Panc1 (cell line): ENCODE measurements around the gene KLK15. TPM values are rescaled to one million over a fixed set of nuclear protein-coding genes. Genes with fewer than 3 reads are reported as not detected.

Experiments used
- ATAC-seq: fragments of 200-7000 bp; cut with Tn5 transposase; 2 replicates; pipeline ENCODE4 v1.9.1; 2020; ENCODE audit warnings: mild to moderate bottlenecking, moderate library complexity
- BruUV-seq: library from RNA; stranded (reverse); fragments of 400-500 nt; replicated peaks from 2 replicates; lab custom pipeline; 2021; lab: Mats Ljungman, UMichigan
- CTCF ChIA-PET: fragments of 300-600 bp; sonication (Branson Sonifier 250); formaldehyde crosslinking; loops from one replicate; lab custom pipeline; 2022; ENCODE audit warnings: antibody characterized with exemption; lab: Charles Lee
- POLR2A ChIA-PET: fragments of 300-600 bp; sonication (Branson Sonifier 250); formaldehyde crosslinking; loops from one replicate; lab custom pipeline; 2022; ENCODE audit warnings: antibody characterized with exemption; lab: Charles Lee
- DNase-seq: peaks from one replicate; pipeline ENCODE4 v3.0.0-alpha.2; 2010; ENCODE audit warnings: low read depth, low spot score
- H3K27ac ChIP-seq: 2 replicates; pipeline ENCODE4 v1.5.1; 2011; ENCODE audit warnings: mild to moderate bottlenecking, low read length, inconsistent platforms
- H3K27me3 ChIP-seq: fragments of 200-500 bp; sonication (Bioruptor generic); 2 replicates; pipeline ENCODE4 v1.6.0; 2014; ENCODE audit warnings: low read length, inconsistent platforms; ENCODE audit not compliant: control insufficient read depth, insufficient read depth
- H3K36me3 ChIP-seq: fragments of 200-500 bp; sonication (Bioruptor generic); 2 replicates; pipeline ENCODE4 v1.5.1; 2014; ENCODE audit warnings: inconsistent platforms, mild to moderate bottlenecking, low read length, moderate library complexity; ENCODE audit not compliant: control insufficient read depth, insufficient read depth
- H3K4me1 ChIP-seq: 2 replicates; pipeline ENCODE4 v1.5.1; 2011; ENCODE audit warnings: inconsistent platforms, mild to moderate bottlenecking, low read length, moderate library complexity; ENCODE audit not compliant: control insufficient read depth, insufficient read depth
- H3K4me3 ChIP-seq, 2 experiments: 2 replicates each; pipeline ENCODE4 v1.5.1; 2011 to 2012; ENCODE audit warnings: low read depth in 2 of 2, low read length in 2 of 2, mild to moderate bottlenecking in 2 of 2, inconsistent platforms in 1 of 2, moderate library complexity in 1 of 2
- H3K9me3 ChIP-seq: fragments of 200-500 bp; sonication (Bioruptor generic); 2 replicates; pipeline ENCODE4 v1.5.1; 2014; ENCODE audit warnings: low read depth, mild to moderate bottlenecking, inconsistent platforms, low read length, moderate library complexity; ENCODE audit not compliant: control insufficient read depth, insufficient read depth
- POLR2AphosphoS5 ChIP-seq: IDR thresholded peaks from 2 replicates; pipeline ENCODE4 v1.6.1; 2012; ENCODE audit warnings: mild to moderate bottlenecking, low read depth, low read length, moderate library complexity
- REST ChIP-seq, 2 experiments: IDR thresholded peaks; 2 replicates each; pipeline ENCODE4 v1.6.1; 2011 to 2012; ENCODE audit warnings: low read depth in 2 of 2, control low read depth in 1 of 2, low read length in 1 of 2, mild to moderate bottlenecking in 1 of 2, moderate library complexity in 1 of 2; ENCODE audit not compliant: insufficient read depth in 1 of 2
- SIN3A ChIP-seq: IDR thresholded peaks from 2 replicates; pipeline ENCODE4 v1.6.1; 2012; ENCODE audit warnings: low read depth, mild to moderate bottlenecking, low read length, moderate library complexity, borderline replicate concordance; ENCODE audit not compliant: insufficient read depth
- TCF7L2 ChIP-seq: IDR thresholded peaks from 2 replicates; pipeline ENCODE4 v1.6.1; 2011; ENCODE audit warnings: mild to moderate bottlenecking, low read depth, low read length, inconsistent platforms
- in situ Hi-C: cut with HindIII; loops from 2 replicates; pipeline ENCODE4 v1.10.0; 2016; ENCODE audit warnings: low sequenced_read_pairs, low pct_unique_long_range_greater_than_20kb
- intact Hi-C: fragments of 100-400 bp; cut with micrococcal nuclease; formaldehyde crosslinking; loops from one replicate; pipeline ENCODE4 v1.10.0; 2022; ENCODE audit not compliant: unreplicated experiment
- total RNA-seq: library from RNA; stranded (reverse); gene quantifications from one replicate; pipeline ENCODE4 v1.2.1, GENCODE V29; 2021; ENCODE audit not compliant: unreplicated experiment
- TF ChIP-seq, protein P1 (sequence below): fragments of 450-650 bp; IDR thresholded peaks from 2 replicates; pipeline ENCODE4 v1.5.1; 2017; ENCODE audit warnings: mild to moderate bottlenecking

The KLK15 gene
- total RNA-seq, 1 experiment from 2014 or later: not detected

DNA sequence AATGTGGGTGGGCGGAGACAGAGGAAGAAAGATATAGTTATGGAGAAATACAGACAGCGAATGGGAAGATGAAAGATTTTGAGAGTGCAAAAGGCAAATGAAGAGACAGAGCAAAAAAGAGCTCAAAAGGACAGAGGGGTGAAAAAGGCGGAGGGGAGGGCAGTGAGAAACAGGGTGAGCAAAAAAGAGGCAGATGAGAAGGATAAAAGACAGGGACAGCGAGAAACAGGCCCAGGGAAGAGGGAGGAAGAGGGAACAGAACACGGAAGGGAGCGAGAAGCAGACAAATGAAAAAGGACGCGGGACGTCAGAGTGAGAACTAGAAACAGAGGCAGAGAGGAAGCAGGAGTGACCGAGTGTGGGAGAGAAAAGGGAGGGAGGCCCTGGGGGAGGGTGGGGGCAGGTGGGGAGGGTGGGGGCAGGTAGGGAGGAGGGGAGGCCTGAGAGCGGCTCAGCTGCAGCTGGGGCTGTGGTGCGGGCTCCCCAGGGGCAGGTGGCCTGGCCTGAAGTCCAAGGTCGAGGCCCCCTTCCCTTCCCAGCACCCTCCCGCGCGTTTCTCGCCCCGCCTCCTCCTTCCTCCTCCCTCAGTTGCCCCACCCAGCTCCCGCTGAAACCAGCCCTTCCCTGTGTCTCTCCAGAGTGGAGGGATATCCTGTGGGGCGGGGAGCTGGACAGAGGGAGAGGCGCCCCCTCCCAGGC is 12.7 kb downstream of the KLK15 start:
- ATAC-seq (0 out of 2 replicates have a peak, but pooled peaks have one; percentile 53), DNase-seq (no peak)
- in situ Hi-C loops: no loop called here
- BruUV-seq: no TSS peak
- ChIA-PET POLR2A (no interaction called here), CTCF (no interaction called here)
- intact Hi-C loops: no loop called here
- H3K27me3 ChIP-seq: no peaks in the 10 kb centered on the region; the same call in 1 of the 2 replicates
- no peaks in the 10 kb centered on the region for H3K36me3 ChIP-seq
- no peaks in the 10 kb centered on the region for H3K4me1 ChIP-seq
- H3K9me3 ChIP-seq: no peaks in the 10 kb centered on the region
- no peak overlapping the region for H3K4me3 ChIP-seq
- H3K27ac ChIP-seq: no peak overlapping the region
- TF ChIP-seq TCF7L2: no peak
- TF ChIP-seq, protein P1, sequence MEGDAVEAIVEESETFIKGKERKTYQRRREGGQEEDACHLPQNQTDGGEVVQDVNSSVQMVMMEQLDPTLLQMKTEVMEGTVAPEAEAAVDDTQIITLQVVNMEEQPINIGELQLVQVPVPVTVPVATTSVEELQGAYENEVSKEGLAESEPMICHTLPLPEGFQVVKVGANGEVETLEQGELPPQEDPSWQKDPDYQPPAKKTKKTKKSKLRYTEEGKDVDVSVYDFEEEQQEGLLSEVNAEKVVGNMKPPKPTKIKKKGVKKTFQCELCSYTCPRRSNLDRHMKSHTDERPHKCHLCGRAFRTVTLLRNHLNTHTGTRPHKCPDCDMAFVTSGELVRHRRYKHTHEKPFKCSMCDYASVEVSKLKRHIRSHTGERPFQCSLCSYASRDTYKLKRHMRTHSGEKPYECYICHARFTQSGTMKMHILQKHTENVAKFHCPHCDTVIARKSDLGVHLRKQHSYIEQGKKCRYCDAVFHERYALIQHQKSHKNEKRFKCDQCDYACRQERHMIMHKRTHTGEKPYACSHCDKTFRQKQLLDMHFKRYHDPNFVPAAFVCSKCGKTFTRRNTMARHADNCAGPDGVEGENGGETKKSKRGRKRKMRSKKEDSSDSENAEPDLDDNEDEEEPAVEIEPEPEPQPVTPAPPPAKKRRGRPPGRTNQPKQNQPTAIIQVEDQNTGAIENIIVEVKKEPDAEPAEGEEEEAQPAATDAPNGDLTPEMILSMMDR: no peak
- no peak for TF ChIP-seq SIN3A
- TF ChIP-seq REST (IDR thresholded peaks at IDR 0.05; ENCODE audit: insufficient read depth in 1 of 2, low read depth in 2 of 2, low read length in 1 of 2): no peak
- no peak for TF ChIP-seq POLR2AphosphoS5

GRCh38 chr19:50820086-50820485 is 13.3 kb downstream of the KLK15 start:
- in situ Hi-C loops (no loop called here), intact Hi-C loops (no loop called here)
- no TSS peak for BruUV-seq
- ChIA-PET CTCF (no interaction called here), POLR2A (no interaction called here)
- Histone ChIP-seq H3K27me3 (no peaks in the 10 kb centered on the region; the same call in 1 of the 2 replicates), H3K9me3 (no peaks in the 10 kb centered on the region), H3K4me1 (no peaks in the 10 kb centered on the region), H3K4me3 (no peak overlapping the region), H3K27ac (no peak overlapping the region), H3K36me3 (no peaks in the 10 kb centered on the region)
- ATAC-seq: no peak
- no peak for DNase-seq
- TF ChIP-seq TCF7L2 (no peak), POLR2AphosphoS5 (no peak), REST (IDR thresholded peaks at IDR 0.05; ENCODE audit: insufficient read depth in 1 of 2, low read depth in 2 of 2, low read length in 1 of 2) (no peak), SIN3A (no peak)
- TF ChIP-seq, protein P1: no peak
